ENCODE data around the gene DLGAP4.

Gene DLGAP4

DNA sequence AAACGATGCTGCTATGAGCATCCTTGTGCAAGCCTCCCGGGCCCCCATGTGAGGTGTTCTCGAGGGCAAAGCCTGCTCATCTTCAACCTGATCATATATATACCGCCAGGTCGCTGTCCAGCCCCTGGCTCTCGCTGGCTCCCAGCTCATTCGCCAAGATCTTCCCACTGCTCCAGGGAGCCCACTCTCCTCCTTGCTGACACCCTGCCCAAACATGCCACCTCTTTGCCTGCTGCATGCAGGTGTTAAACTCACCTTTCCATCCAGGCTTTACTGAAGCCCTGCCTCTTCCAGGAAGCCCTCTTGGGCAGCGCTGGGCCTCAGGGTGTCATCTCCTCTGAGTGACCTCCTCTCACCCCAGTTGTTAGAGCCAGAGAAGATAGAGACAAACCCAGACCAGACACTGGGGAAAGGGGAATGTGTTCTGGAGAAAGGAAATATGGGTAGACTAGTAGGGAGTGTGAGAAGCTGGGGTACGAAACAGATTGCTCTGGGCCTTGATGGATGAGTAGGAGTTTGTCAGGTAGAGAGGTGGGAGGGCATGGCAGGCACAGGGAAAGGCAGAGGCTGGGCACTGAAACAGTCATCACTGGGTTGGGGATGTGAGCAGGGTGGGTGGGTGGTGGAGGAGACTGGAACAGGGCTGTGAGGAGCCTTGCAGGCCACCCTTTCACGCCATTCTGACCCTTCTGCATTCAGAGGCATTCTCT, 1.2 kb upstream of the DLGAP4 start:
- Histone ChIP-seq H3K27ac (ENCODE audit: low read length) (no peak overlapping the region), H3K27me3 (ENCODE audit: low read depth, low read length) (peaks cover 40% of the 10 kb centered on the region), H3K9me3 (ENCODE audit: control insufficient read depth in 1 of 2, low read length in 2 of 2) (no peaks in the 10 kb centered on the region), H3K4me3 (ENCODE audit: low read depth in 1 of 2, low read length in 2 of 2) (no peak overlapping the region), H3K4me1 (ENCODE audit: control insufficient read depth in 1 of 2, insufficient read depth in 2 of 2, low read length in 2 of 2) (peaks cover 0 to 14% of the 10 kb centered on the region in 2 donors), H3K36me3 (ENCODE audit: control insufficient read depth in 1 of 2, insufficient read depth in 2 of 2, low read length in 2 of 2) (no peaks in the 10 kb centered on the region)

DNA sequence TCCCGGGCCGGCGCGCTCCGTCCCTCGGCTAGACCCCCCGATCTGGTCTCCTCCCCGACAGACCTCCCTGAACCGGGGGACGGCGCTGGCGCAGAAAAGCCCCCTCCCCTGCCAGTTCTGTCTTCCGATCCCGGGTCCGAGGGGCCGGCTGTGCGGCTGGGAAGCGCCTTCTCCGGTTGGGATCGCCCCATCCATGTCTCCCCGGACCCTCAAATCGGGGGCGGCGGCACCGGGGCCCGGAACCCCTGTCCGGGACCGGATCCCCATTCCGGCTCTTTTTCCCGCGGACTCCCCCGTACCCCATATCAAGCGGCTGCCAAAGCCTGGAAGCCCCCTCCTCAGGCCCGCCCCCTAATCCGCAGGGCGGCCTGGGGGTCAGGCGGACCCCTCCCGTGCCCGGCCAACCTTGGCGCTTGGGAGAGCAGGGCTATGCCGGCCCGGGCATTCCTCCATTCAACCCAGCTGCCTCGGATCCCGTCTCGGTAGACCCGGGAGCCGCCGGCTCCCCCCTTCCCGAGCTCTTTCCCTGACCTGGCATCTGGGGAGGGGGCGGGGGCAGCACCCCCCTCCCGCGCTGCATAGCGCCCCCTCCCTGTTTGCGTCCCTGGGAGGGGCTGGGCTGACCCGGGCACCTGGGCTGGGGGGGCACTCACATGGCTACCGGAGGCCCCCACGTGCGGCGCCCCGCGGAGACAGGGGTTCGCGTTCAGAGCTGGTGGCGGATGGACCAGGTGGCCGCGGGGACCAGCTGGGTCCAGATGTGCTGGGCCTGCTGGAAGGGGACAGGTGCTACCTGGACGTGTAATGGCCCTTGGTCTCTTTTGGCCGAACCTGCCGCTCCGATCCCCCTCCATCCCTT, 643 bp downstream of the DLGAP4 start:
- Histone ChIP-seq H3K27ac (ENCODE audit: low read length) (no peak overlapping the region), H3K4me1 (ENCODE audit: control insufficient read depth in 1 of 2, insufficient read depth in 2 of 2, low read length in 2 of 2) (peaks cover 0 to 14% of the 10 kb centered on the region in 2 donors), H3K4me3 (ENCODE audit: low read depth in 1 of 2, low read length in 2 of 2) (peak overlapping the region in 1 of 2 donors; percentile 46), H3K9me3 (ENCODE audit: control insufficient read depth in 1 of 2, low read length in 2 of 2) (no peaks in the 10 kb centered on the region), H3K36me3 (ENCODE audit: control insufficient read depth in 1 of 2, insufficient read depth in 2 of 2, low read length in 2 of 2) (no peaks in the 10 kb centered on the region), H3K27me3 (ENCODE audit: low read depth, low read length) (peaks cover 37% of the 10 kb centered on the region)

DNA sequence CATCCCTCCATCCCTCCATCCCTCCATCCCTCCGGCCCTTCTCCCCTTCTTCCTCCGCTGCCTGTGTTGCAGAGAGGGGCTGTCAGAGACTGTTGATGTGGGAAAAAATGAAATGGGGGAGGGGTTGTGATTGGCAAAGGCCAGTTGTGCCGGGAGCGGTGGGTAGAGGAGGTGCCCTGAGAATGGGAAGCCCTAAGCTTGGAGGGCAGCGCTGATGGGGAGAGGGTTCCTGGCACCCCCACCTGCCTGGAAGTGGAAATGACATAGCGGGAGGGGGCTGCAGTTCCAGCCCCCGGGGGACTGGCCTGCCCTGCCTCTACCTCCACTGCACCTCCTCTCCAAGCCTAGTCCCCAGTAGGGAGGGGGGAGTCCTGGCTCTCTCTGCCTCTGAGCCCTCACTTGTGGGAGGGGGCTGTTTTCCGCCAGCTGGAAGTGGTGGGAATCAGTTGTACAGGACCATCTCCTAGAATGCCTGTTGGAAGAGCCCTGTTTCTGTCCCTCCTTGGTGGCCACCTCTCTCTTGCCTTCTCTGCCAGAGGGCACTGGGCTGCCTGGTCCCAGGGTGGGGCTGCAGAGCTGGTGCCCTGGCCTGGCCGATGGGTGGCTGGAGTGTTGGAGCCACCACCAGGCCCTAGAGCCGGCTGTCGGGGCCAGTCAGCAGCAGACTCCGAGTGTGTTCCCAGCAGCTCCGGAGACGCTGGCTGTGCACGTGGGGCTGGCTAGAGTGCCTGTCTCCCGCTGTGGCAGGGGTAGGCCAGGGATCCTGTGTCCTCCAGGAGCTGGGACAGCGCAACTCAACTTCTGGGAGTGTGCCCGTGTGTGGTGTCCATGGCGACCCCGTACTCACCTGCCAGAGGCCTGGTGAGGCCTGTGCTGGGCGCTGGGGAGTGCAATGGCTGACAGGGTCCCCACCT, 1.5 kb downstream of the DLGAP4 start:
- Histone ChIP-seq H3K36me3 (ENCODE audit: control insufficient read depth in 1 of 2, insufficient read depth in 2 of 2, low read length in 2 of 2) (no peaks in the 10 kb centered on the region), H3K4me3 (ENCODE audit: low read depth in 1 of 2, low read length in 2 of 2) (no peak overlapping the region), H3K27me3 (ENCODE audit: low read depth, low read length) (peaks cover 37% of the 10 kb centered on the region)

DNA sequence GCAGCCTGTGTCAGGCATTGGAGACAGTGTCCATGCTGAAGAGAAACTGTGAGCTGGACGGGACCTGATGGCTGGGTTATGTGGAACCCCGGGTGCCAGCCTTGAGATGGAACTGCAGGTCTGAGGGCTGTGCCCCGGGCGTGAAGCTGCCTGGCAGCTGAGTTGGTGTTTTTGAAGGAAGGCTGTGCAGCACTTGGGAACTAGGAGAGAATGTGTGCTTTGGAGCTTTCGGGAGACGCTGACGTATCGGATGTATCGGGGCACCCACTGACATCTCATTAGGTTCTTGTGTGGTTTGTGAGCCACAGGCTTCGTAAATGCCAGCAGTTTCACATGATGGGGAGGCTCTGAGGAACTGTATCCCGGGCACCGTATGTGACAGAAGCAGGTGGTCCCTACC, 2.2 kb downstream of the DLGAP4 start:
- no peak overlapping the region for H3K27ac ChIP-seq (ENCODE audit: low read length)
- H3K27me3 ChIP-seq (ENCODE audit: low read depth, low read length) = peaks cover 36% of the 10 kb centered on the region
- no peak overlapping the region for H3K4me3 ChIP-seq (ENCODE audit: low read depth in 1 of 2, low read length in 2 of 2)

More for the DNA sequence above, 1.5 kb downstream of the DLGAP4 start:
- peaks cover 0 to 14% of the 10 kb centered on the region in 2 donors for H3K4me1 ChIP-seq (ENCODE audit: control insufficient read depth in 1 of 2, insufficient read depth in 2 of 2, low read length in 2 of 2)
- H3K9me3 ChIP-seq (ENCODE audit: control insufficient read depth in 1 of 2, low read length in 2 of 2) = no peaks in the 10 kb centered on the region
- H3K27ac ChIP-seq (ENCODE audit: low read length) = no peak overlapping the region

DNA sequence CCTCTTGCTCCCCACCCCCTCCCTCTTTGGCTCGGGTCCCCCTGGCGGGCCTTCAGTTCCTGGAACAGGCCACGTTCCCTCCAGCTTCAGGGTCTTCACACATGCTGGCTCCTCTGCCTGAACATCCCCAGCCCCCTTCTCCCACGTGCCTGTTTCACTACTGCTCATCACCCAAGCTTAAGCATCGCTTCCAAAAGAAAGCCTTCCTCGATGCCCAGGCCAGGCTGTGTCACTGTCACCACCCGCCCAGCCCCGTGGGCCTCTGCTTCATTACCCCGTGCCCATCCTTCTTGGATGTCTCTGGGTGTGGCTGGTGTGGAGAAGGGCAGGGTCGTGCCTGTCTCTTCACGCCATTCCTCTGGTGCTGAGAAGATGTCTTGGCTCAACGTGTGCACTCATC, 2.8 kb downstream of the DLGAP4 start:
- H3K36me3 ChIP-seq (ENCODE audit: control insufficient read depth in 1 of 2, insufficient read depth in 2 of 2, low read length in 2 of 2) = no peaks in the 10 kb centered on the region
- H3K27ac ChIP-seq (ENCODE audit: low read length) = no peak overlapping the region
- H3K4me3 ChIP-seq (ENCODE audit: low read depth in 1 of 2, low read length in 2 of 2) = no peak overlapping the region
- H3K27me3 ChIP-seq (ENCODE audit: low read depth, low read length) = peaks cover 32% of the 10 kb centered on the region
- no peaks in the 10 kb centered on the region for H3K9me3 ChIP-seq (ENCODE audit: control insufficient read depth in 1 of 2, low read length in 2 of 2)
- H3K4me1 ChIP-seq (ENCODE audit: control insufficient read depth in 1 of 2, insufficient read depth in 2 of 2, low read length in 2 of 2) = peaks cover 0 to 14% of the 10 kb centered on the region in 2 donors

More for the DNA sequence above, 2.2 kb downstream of the DLGAP4 start:
- peaks cover 0 to 14% of the 10 kb centered on the region in 2 donors for H3K4me1 ChIP-seq (ENCODE audit: control insufficient read depth in 1 of 2, insufficient read depth in 2 of 2, low read length in 2 of 2)
- no peaks in the 10 kb centered on the region for H3K36me3 ChIP-seq (ENCODE audit: control insufficient read depth in 1 of 2, insufficient read depth in 2 of 2, low read length in 2 of 2)
- no peaks in the 10 kb centered on the region for H3K9me3 ChIP-seq (ENCODE audit: control insufficient read depth in 1 of 2, low read length in 2 of 2)

DNA sequence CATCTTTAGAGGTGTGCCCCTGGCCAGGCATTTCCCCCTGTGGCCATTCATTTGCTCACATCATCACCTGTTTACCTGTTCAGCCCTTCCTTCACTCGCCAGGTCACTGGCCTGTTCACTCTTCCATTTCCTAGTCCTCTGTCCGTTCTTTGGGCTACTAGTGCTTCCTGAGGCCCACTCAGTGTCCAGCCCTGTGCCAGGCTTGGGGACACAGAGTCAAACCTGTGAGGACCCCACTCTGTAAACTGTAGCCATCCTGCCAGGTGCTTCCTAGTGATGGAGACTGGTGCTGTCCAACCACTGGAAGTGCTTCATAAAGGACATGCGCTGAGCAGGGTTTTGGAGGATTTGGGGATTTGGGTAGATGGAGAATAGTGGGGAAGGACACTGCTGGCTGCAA, 3.5 kb downstream of the DLGAP4 start:
- no peak overlapping the region for H3K4me3 ChIP-seq (ENCODE audit: low read depth in 1 of 2, low read length in 2 of 2)
- H3K27me3 ChIP-seq (ENCODE audit: low read depth, low read length) = peaks cover 34% of the 10 kb centered on the region
- no peaks in the 10 kb centered on the region for H3K36me3 ChIP-seq (ENCODE audit: control insufficient read depth in 1 of 2, insufficient read depth in 2 of 2, low read length in 2 of 2)

DNA sequence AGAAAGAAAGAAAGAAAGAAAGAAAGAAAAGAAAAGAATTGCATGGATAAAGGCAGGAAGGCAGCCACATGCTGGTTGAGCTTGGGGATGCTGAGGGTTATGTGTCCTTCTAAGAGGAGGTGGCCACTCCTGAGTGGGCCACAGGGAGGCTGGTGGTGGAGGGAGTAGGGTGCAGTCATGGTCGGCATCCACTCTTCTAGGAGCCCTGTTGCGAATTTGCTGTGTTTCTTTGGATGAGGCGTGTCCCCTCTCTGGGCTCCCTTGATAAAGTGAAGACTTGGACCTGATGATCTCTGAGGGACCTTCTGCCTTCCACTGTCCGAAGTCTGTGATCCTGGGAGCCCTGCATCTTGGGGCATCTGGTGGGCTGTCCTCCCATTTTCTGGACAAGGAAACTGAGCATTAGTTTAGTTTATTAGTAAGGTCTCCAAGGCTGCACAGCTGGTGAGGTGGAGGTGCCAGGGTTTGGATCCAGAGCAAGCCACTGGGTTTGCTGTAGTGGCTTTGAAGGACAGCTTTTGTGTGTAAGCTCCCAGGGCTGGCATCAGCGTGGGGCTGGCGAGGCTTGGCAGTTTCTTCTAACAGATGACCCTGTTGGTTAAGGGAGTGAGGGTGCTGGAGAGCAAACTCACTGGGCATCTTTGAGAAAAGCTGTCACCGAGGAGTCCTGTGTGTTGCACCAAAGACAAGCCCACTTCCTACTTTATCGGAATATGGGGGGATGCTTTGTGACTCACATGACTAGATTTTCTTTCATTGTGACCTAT, 4.3 kb downstream of the DLGAP4 start:
- no peak overlapping the region for H3K27ac ChIP-seq (ENCODE audit: low read length)

More for the DNA sequence above, 3.5 kb downstream of the DLGAP4 start:
- Histone ChIP-seq H3K9me3 (ENCODE audit: control insufficient read depth in 1 of 2, low read length in 2 of 2) (no peaks in the 10 kb centered on the region), H3K27ac (ENCODE audit: low read length) (no peak overlapping the region), H3K4me1 (ENCODE audit: control insufficient read depth in 1 of 2, insufficient read depth in 2 of 2, low read length in 2 of 2) (peaks cover 0 to 14% of the 10 kb centered on the region in 2 donors)

DNA sequence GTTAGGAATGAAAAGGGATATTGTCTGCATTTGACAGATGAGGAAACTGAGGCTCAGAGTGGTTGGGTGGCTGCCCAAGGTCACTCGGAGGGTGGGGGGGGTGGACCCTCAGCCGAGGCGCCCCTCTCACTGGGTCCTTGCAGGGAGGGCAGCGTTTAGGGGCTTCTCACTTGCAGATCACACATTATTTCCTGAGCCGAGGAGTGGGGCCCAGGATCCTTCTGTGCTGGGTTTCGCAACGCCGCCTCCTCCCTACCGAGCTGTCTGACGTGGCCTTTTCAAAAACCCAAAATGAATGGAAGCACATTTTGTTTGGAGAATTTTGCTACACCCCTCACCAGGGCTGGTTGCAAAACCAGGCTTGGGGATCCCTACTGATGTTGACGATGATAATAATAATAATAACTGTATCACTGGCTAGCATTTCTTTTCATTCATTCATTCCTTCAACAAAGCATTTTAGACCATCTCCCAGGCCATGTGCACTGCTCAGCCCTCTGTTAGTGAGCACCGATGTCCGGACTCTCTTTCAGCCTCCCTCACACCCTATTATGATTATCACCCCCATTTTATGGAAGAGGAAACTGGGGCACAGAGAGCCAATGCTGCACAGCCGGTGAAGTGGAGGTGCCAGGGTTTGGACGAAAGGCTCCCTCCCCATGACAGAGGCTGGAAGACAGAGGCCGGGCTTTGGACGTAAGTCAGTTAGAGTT, 5.2 kb downstream of the DLGAP4 start:
- Histone ChIP-seq H3K9me3 (ENCODE audit: control insufficient read depth in 1 of 2, low read length in 2 of 2) (no peaks in the 10 kb centered on the region), H3K4me3 (ENCODE audit: low read depth in 1 of 2, low read length in 2 of 2) (no peak overlapping the region), H3K27me3 (ENCODE audit: low read depth, low read length) (peaks cover 26% of the 10 kb centered on the region), H3K27ac (ENCODE audit: low read length) (no peak overlapping the region), H3K4me1 (ENCODE audit: control insufficient read depth in 1 of 2, insufficient read depth in 2 of 2, low read length in 2 of 2) (peaks cover 0 to 8% of the 10 kb centered on the region in 2 donors), H3K36me3 (ENCODE audit: control insufficient read depth in 1 of 2, insufficient read depth in 2 of 2, low read length in 2 of 2) (no peaks in the 10 kb centered on the region)

More for the DNA sequence above, 4.3 kb downstream of the DLGAP4 start:
- Histone ChIP-seq H3K27me3 (ENCODE audit: low read depth, low read length) (peaks cover 30% of the 10 kb centered on the region), H3K36me3 (ENCODE audit: control insufficient read depth in 1 of 2, insufficient read depth in 2 of 2, low read length in 2 of 2) (no peaks in the 10 kb centered on the region), H3K9me3 (ENCODE audit: control insufficient read depth in 1 of 2, low read length in 2 of 2) (no peaks in the 10 kb centered on the region), H3K4me1 (ENCODE audit: control insufficient read depth in 1 of 2, insufficient read depth in 2 of 2, low read length in 2 of 2) (peaks cover 0 to 14% of the 10 kb centered on the region in 2 donors), H3K4me3 (ENCODE audit: low read depth in 1 of 2, low read length in 2 of 2) (no peak overlapping the region)

DNA sequence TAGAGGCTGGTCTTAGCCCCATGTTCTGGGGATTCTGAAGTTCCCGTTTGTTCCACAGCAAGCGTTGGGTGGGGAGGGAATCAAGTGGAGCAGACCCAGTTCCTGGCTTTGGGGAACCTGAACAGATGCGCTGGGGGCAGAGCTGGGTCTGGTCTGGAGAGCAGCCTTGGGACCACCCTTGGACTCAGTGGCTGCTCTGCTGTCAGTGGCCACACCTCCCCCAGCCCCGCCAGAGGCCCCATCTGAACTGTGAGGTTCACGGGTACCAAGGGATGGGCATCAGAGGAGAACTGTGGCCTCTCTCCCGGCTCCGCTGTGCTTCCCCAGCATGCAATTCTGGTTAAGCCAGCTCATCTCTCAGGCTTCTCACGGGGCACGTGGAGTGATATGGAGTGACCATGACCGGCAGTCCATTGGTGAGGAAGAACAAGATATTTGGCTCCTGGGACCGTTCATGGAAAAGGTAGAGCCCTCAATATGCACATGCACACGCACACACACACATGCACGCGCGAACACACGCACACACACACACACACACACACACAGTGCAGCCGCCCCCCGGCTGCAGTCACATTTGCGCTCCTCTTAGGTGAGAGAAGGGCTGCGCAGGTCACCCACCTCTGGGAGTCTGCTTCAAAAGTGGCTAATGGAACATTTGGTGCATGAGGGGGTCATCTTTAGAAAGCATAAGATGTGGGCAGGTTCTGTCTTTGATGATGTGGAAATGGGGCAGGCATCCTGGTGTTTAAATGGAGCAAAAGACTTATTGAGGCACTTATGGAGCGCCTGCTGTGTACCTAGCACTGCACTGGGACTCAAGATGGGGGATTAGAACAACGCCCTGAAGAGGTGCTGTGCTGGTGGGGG, 6.0 kb downstream of the DLGAP4 start:
- Histone ChIP-seq H3K4me1 (ENCODE audit: control insufficient read depth in 1 of 2, insufficient read depth in 2 of 2, low read length in 2 of 2) (peaks cover 0 to 2% of the 10 kb centered on the region in 2 donors), H3K4me3 (ENCODE audit: low read depth in 1 of 2, low read length in 2 of 2) (no peak overlapping the region), H3K27ac (ENCODE audit: low read length) (no peak overlapping the region), H3K36me3 (ENCODE audit: control insufficient read depth in 1 of 2, insufficient read depth in 2 of 2, low read length in 2 of 2) (no peaks in the 10 kb centered on the region), H3K9me3 (ENCODE audit: control insufficient read depth in 1 of 2, low read length in 2 of 2) (no peaks in the 10 kb centered on the region), H3K27me3 (ENCODE audit: low read depth, low read length) (peaks cover 24% of the 10 kb centered on the region)
